ENCODE data around the gene FBXO46.
A peak's percentile ranks its signal among the peaks of the same experiment; 100 is the strongest.
"Not testable (repeated sequence)": the region's sequence is repeated elsewhere in the genome, so short reads cannot be mapped to it uniquely, and the experiment has no call there.

Gene FBXO46

DNA sequence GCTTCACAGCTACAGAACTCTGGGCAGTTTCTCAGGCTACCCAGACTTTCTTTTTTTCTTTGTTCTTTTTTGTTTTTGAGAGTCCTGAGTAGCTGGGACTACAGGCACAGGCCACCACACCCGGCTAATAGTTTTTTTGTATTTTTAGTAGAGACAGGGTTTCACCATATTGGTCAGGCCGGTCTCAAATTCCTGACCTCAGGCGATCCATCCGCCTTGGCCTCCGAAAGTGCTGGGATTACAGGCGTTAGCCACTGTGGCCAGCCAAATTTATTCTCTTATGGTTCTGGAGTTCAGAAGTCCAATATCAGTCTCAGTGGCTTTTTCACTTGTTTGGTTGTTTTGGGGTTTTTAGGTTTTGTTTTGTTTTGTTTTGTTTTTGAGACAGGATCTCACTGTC lies 14.9 kb upstream of the FBXO46 start:
- TF ChIP-seq, protein P1, sequence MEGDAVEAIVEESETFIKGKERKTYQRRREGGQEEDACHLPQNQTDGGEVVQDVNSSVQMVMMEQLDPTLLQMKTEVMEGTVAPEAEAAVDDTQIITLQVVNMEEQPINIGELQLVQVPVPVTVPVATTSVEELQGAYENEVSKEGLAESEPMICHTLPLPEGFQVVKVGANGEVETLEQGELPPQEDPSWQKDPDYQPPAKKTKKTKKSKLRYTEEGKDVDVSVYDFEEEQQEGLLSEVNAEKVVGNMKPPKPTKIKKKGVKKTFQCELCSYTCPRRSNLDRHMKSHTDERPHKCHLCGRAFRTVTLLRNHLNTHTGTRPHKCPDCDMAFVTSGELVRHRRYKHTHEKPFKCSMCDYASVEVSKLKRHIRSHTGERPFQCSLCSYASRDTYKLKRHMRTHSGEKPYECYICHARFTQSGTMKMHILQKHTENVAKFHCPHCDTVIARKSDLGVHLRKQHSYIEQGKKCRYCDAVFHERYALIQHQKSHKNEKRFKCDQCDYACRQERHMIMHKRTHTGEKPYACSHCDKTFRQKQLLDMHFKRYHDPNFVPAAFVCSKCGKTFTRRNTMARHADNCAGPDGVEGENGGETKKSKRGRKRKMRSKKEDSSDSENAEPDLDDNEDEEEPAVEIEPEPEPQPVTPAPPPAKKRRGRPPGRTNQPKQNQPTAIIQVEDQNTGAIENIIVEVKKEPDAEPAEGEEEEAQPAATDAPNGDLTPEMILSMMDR (IDR thresholded peaks at IDR 0.05; ENCODE audit: low read depth, low read length), result no peak
- H3K4me3 ChIP-seq (ENCODE audit: low read depth, low read length), result no peak overlapping the region

DNA sequence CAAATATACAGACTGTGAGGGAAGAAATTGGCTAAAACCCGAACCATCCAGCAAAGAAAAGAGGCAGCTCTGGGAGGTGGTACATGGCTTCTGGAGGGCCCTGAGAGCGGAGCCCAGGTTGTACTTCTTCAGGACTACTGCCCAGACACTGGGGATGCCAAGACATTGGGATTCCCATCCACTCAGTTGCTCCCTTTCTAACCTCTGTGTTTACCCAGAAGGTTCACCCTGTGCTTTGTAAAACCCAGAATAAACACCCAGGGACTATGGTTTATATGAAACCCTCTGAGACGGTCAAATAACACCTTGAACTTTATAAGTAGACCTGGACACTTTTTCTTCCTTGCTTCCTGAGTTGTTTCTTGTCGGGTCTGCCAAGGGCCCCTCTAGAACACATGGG lies 12.3 kb upstream of the FBXO46 start:
- TF ChIP-seq, protein P1 (IDR thresholded peaks at IDR 0.05; ENCODE audit: low read depth, low read length), result no peak
- no peak overlapping the region for H3K4me3 ChIP-seq (ENCODE audit: low read depth, low read length)

DNA sequence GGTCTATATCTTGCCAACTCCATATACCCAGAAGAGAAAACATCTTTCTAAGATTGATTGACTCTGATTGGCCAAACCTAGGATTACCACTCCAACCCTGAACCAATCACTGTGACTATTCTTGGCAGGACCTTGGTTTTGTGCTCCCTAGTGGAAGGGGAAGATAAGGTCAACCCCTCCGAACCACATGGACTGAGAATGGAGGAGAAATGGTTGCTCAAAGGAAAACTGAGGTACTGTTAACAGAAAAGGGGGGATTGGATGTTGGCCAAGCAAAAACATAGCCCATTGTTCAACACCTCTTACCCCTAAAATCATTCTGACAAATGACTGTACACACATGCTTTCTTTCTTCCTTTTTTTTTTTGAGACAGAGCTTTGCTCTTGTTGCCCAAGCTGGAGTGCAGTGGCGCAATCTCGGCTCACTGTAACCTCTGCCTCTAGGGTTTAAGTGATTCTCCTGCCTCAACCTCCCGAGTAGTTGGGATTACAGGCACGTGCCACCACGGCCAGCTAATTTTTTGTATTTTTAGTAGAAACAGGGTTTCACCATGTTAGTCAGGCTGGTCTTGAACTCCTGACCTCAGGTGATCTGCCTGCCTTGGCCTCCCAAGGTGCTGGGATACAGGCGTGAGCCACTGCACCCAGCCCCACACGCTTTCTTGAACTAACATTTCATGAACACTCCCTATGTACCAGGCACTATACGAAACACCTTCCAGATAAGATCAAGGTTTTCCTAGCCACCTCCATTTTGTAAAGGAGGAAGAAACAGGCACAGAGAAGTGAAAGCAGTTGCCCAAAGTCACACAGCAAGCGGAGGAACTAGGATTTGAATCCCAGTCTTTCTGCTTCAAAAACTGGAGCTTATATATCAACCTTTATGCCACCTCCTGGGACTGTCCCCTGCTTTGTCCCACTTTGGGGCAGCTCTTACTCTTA lies 9.1 kb upstream of the FBXO46 start:
- no peak overlapping the region for H3K4me3 ChIP-seq (ENCODE audit: low read depth, low read length)
- TF ChIP-seq, protein P1 (IDR thresholded peaks at IDR 0.05; ENCODE audit: low read depth, low read length), result no peak

- H3K4me3 ChIP-seq (ENCODE audit: low read depth, low read length), result no peak within 1 kb of the TSS
- TF ChIP-seq, protein P1 (IDR thresholded peaks at IDR 0.05; ENCODE audit: low read depth, low read length), result no peak
These were observed 2.6 kb upstream of the FBXO46 start, which contains the start of gene MEIOSIN for GRCh38 chr19:45733160-45733810. Gene MEIOSIN (plus strand): TSS chr19:45733439. CDS start chr19:45735377, 1,938 bp downstream.

- peak overlapping the region; percentile 94 for H3K4me3 ChIP-seq (ENCODE audit: low read depth, low read length)
- TF ChIP-seq, protein P1 (IDR thresholded peaks at IDR 0.05; ENCODE audit: low read depth, low read length), result no peak
These were observed 851 bp downstream of the FBXO46 start for GRCh38 chr19:45729800-45730290.

GRCh38 chr19:45728683-45729082 lies 2.0 kb downstream of the FBXO46 start:
- not testable (repeated sequence) for H3K4me3 ChIP-seq (ENCODE audit: low read depth, low read length)

DNA sequence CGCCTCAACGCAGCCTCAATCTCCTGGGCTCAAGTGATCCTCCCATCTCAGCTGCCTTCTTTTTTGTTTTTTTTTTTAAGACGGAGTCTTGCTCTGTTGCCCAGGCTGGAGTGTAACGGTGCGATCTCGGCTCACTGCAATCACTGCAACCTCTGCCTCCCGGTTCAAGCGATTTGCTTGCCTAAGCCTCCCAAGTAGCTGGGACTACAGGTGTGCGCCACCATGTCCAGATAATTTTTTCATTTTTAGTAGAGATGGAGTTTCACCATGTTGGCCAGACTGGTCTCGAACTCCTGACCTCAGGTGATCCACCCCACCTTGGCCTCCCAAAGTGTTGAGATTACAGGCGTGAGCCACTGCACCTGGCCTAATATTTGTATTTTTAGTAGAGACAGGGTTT lies 10.6 kb downstream of the FBXO46 start:
- not testable (repeated sequence) for H3K4me3 ChIP-seq (ENCODE audit: low read depth, low read length)

- TF ChIP-seq, protein P1 (IDR thresholded peaks at IDR 0.05; ENCODE audit: low read depth, low read length), result no peak
- H3K4me3 ChIP-seq (ENCODE audit: low read depth, low read length), result peak overlapping the region; percentile 54
These were observed 12.6 kb downstream of the FBXO46 start for GRCh38 chr19:45717983-45718650.
